Stimulated activated naive CD8-positive, alpha-beta T cell treated with anti-CD3 and anti-CD28 coated beads, Interleukin-15, Interleukin-2, amounts not matched to agents 100 U/mL and 50 U/mL, for 24 hours (primary cell): ENCODE measurements around the gene NEURL1B.

Experiments
- ATAC-seq: fragments of 150-1000 bp; cut with Tn5 transposase; one replicate; pipeline ENCODE4 v1.10.0; 2021
- DNase-seq: peaks from one replicate; pipeline ENCODE4 v3.0.0; 2021

NEURL1B gene

GRCh38 chr5:172732201-172732865 lies 91.3 kb downstream of the NEURL1B start:
- no peak for DNase-seq
- no peak for ATAC-seq

- DNase-seq, result no peak
- no peak for ATAC-seq
Observed at GRCh38 chr5:172733131-172733973, 92.3 kb downstream of the NEURL1B start.

- no peak for ATAC-seq
- DNase-seq, result no peak
Observed at GRCh38 chr5:172733974-172734346, 92.9 kb downstream of the NEURL1B start.

GRCh38 chr5:172735141-172735831 lies 94.2 kb downstream of the NEURL1B start:
- no peak for DNase-seq
- no peak for ATAC-seq

- DNase-seq, result no peak
- ATAC-seq, result no peak
Observed at GRCh38 chr5:172736508-172737135, 95.6 kb downstream of the NEURL1B start.

GRCh38 chr5:172739375-172739774 lies 98.3 kb downstream of the NEURL1B start:
- no peak for ATAC-seq
- DNase-seq, result no peak

GRCh38 chr5:172740428-172741205 lies 99.6 kb downstream of the NEURL1B start:
- DNase-seq, result no peak
- no peak for ATAC-seq
